Stomach (tissue), 9 donors: Measurements from ENCODE around the gene ENTR1. TPM values are rescaled to one million over a fixed set of nuclear protein-coding genes. Genes with fewer than 3 reads are reported as not detected.
A peak's percentile ranks its signal among the peaks of the same experiment; 100 is the strongest.

Experiments used
- DNase-seq, 2 donors: peaks; one replicate each; pipeline versions ENCODE4 v3.0.0 to v3.0.0-alpha.2; 2013 to 2019
- H3K27ac ChIP-seq, 5 donors: fragments of 200-600 bp in 4 of 5; sonication (generic) in 4 of 5; one replicate each; pipeline ENCODE4 v1.5.1; 2013 to 2019; ENCODE audit warnings: mild to moderate bottlenecking in 1 of 5, moderate library complexity in 1 of 5
- H3K27me3 ChIP-seq, 3 donors: fragments of 200-600 bp; sonication (generic); one replicate each; pipeline ENCODE4 v1.5.1; 2017 to 2019; ENCODE audit warnings: mixed run types in 1 of 3
- H3K36me3 ChIP-seq, 4 donors: fragments of 200-600 bp; sonication (generic); 1 replicate in 3 of 4; 2 replicates in 1 of 4; pipeline ENCODE4 v1.5.1; 2016 to 2019
- H3K4me1 ChIP-seq, 4 donors: fragments of 200-600 bp; sonication (generic); one replicate each; pipeline ENCODE4 v1.5.1; 2016 to 2019
- H3K4me3 ChIP-seq, 4 donors: fragments of 200-600 bp; sonication (generic) in 3 of 4; one replicate each; pipeline ENCODE4 v1.5.1; 2016 to 2019; ENCODE audit warnings: mild to moderate bottlenecking in 1 of 4
- H3K9me3 ChIP-seq, 4 donors: fragments of 200-600 bp; sonication (generic); one replicate each; pipeline ENCODE4 v1.5.1; 2016 to 2019
- EP300 ChIP-seq: sonication (generic); formaldehyde crosslinking; IDR thresholded peaks from one replicate; pipeline ENCODE4 v1.6.1; 2017; ENCODE audit warnings: antibody characterized with exemption
- POLR2A ChIP-seq, 4 donors: fragments of 450-650 bp; IDR thresholded peaks; one replicate each; pipeline ENCODE4 v1.6.1; 2016; ENCODE audit warnings: antibody characterized with exemption in 4 of 4, control low read depth in 2 of 4, mild to moderate bottlenecking in 1 of 4, moderate library complexity in 1 of 4
- POLR2AphosphoS5 ChIP-seq, 3 donors: sonication (generic); formaldehyde crosslinking; IDR thresholded peaks; one replicate each; pipeline ENCODE4 v1.6.1; 2016; ENCODE audit warnings: antibody characterized with exemption in 3 of 3
- WGBS, 5 donors: extraction: QIAGEN DNeasy Blood & Tissue Kit in 3 of 5; methylation state at CpG; one replicate each; pipeline versions ENCODE4 v1.1.5 to v1.1.7; 2013 to 2018; 5-methylcytosine and 5-hydroxymethylcytosine counted together
- intact Hi-C: fragments of 100-400 bp; cut with DNase I; formaldehyde crosslinking; loops from one replicate; pipeline ENCODE4 v1.15.1; 2023; ENCODE audit warnings: low total_unique reads
- polyA plus RNA-seq, 3 donors: library from polyadenylated mRNA; stranded (reverse); fragments of 200-250 nt; gene quantifications; one replicate each; pipeline ENCODE4 v1.2.3, GENCODE V29; 2013
- total RNA-seq, 5 donors: library from RNA; depleted of rRNA; stranded (reverse); fragments of >200 nt; gene quantifications; one replicate each; pipeline versions ENCODE4 v1.1.0 to v1.2.3, GENCODE V29; 2014 to 2016
- TF ChIP-seq, protein P1 (sequence below), 7 experiments: fragments of 450-650 bp in 4 of 7; fragments of 200-600 bp in 3 of 7; sonication (generic) in 3 of 7; IDR thresholded peaks; one replicate each; pipeline ENCODE4 v1.5.1; 2016 to 2019; ENCODE audit warnings: antibody characterized with exemption in 7 of 7, control low read depth in 2 of 7, mild to moderate bottlenecking in 1 of 7
- donor health status: healthy with polysubstance abuse.
- donor health status: Bipolar disorder and iron deficiency.
- donor health status: healthy.

Gene ENTR1
- total and polyA plus RNA-seq, 8 donors, result 20.6 to 184 (median 34.8) TPM

DNA sequence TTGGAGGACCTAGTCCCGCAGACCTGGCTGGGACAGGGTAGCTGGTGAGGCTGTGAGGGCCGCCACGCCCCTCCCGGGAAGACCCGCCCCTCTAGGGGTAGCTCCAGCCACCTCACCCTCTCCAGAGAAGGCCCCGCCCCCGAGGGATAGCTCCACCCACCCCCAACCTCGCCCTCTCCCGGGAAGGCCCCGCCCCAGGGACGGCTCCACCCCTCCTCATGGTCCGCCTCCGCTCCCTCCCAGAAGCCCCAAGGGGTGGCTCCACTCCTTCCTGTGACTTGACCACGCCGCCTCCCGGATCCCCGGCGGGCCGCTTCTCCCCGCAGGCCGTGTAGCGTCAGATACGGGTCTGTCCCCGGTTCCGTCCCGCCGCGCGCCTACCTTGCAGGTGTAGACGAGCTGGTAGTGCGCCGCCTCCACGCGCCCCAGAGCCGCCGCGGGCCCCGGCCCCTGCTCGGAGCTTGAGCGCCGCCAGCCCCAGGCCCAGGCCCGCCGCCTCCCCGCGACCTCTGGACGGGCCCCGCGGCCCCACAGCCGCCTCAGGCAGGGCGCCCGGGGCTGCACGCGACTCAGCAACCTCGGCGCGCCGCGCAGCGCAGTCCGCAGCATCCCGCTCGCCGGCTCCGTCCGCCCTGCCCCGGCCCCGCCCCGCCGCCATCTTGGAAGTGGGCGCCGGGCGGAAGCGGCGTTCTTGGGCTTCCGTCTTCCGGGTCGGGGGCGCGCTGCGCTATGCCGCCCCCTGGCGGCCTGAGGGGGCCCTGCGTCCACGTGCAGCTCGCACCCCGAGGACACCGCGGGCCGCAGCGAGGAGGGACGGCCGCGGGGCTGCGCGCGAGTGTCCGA is 47.1 kb downstream of the ENTR1 start, which contains the start of gene DNLZ:
Gene DNLZ, minus strand, starts transcription at position 639 of the 843 bp plus-strand sequence. Its CDS starts 30 bp downstream, at position 609.
- intact Hi-C loops, result no loop called here
- Histone ChIP-seq H3K36me3 (peaks cover 2 to 17% (median 15%) of the 10 kb centered on the region in 4 donors), H3K9me3 (no peaks in the 10 kb centered on the region), H3K27me3 (peaks cover 0 to 8% (median 0%) of the 10 kb centered on the region in 3 donors), H3K4me3 (peak within 1 kb of the TSS; percentile 71 to 97 (median 94)), H3K27ac (peak within 1 kb of the TSS; percentile 86 to 99 (median 94)), H3K4me1 (peaks cover 21 to 43% (median 32%) of the 10 kb centered on the region in 4 donors)
- peak; percentile 98 for DNase-seq
- WGBS, 5 donors, result 1 to 5% (median 1%) methylated on average over 14 to 96 of the region's 97 CpGs
- TF ChIP-seq POLR2A (IDR thresholded peaks at IDR 0.05), result peak in 1 of 4 donors; percentile 38
- TF ChIP-seq, protein P1, sequence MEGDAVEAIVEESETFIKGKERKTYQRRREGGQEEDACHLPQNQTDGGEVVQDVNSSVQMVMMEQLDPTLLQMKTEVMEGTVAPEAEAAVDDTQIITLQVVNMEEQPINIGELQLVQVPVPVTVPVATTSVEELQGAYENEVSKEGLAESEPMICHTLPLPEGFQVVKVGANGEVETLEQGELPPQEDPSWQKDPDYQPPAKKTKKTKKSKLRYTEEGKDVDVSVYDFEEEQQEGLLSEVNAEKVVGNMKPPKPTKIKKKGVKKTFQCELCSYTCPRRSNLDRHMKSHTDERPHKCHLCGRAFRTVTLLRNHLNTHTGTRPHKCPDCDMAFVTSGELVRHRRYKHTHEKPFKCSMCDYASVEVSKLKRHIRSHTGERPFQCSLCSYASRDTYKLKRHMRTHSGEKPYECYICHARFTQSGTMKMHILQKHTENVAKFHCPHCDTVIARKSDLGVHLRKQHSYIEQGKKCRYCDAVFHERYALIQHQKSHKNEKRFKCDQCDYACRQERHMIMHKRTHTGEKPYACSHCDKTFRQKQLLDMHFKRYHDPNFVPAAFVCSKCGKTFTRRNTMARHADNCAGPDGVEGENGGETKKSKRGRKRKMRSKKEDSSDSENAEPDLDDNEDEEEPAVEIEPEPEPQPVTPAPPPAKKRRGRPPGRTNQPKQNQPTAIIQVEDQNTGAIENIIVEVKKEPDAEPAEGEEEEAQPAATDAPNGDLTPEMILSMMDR (IDR thresholded peaks at IDR 0.05), result peak in 6 of 7 experiments; percentile 69 to 100 (median 96)
- peak; percentile 76 to 87 (median 80) for TF ChIP-seq POLR2AphosphoS5 (IDR thresholded peaks at IDR 0.05)
- no peak for TF ChIP-seq EP300

DNA sequence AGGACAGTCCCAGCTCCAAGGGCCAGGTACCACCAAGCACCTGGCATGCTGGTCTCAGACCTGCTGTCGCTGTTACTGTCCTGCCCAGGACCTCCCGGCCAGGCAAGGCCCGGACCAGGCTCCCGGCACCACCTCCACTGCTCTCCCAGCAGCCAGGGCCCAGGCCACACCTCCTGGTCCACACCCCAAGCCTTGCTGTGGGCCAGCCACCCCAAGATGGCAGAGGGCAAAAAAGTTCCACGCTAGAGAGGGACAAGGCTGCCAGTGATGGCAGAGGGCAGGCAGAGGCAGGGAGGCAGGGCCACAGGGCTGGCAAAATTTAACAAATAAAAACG is 48.0 kb downstream of the ENTR1 start:
- H3K9me3 ChIP-seq, result no peaks in the 10 kb centered on the region
- H3K27ac ChIP-seq, result peak overlapping the region; percentile 20 to 99 (median 90)
- intact Hi-C loops, result no loop called here

DNA sequence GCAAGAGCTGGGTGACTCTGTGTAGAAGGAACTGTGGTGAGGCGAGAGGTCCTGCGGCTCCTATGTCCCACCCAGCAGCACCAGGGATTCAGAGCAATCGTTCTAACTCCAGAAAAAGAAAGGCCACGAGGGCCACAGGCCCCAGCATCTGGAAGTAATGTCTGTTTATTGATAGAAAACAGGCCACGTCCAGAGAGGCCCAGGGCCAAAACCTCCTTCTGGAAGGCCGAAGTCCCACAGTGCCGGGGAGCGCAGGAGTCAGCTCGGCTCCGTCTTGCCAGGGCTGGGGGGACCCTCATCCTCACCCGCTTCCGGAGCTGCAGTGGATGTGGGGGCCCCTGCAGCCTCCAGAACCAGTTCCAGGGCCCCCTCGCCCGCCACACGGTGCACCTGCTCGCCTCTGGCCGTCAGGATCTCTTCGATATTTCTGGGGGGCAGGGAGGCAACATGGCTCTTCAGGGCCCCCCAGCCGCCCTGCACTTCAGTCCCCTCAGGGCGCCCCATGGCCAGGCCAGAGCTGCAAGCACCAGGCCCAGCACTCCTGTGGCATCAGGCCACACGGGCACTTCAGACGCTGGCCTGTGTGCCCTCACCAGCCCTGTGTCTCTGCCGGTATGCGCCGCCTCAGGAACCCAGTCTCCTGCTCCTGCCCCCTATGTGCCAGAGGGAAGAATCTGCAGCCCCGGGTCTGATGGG is 48.5 kb downstream of the ENTR1 start:
- 67 to 85% (median 83%) methylated on average over 8 to 26 of the region's 26 CpGs for WGBS, 5 donors
- H3K4me3 ChIP-seq, result no peak overlapping the region
- peaks cover 0 to 8% (median 0%) of the 10 kb centered on the region in 3 donors for H3K27me3 ChIP-seq
- H3K9me3 ChIP-seq, result no peaks in the 10 kb centered on the region
- intact Hi-C loops, result no loop called here
- DNase-seq, result peak in 1 of 2 donors; percentile 65
- no peak for TF ChIP-seq POLR2A (IDR thresholded peaks at IDR 0.05)
- no peak for TF ChIP-seq POLR2AphosphoS5 (IDR thresholded peaks at IDR 0.05)
- TF ChIP-seq, protein P1 (IDR thresholded peaks at IDR 0.05), result no peak
- no peak for TF ChIP-seq EP300
- peak overlapping the region; percentile 20 to 99 (median 90) for H3K27ac ChIP-seq
- H3K36me3 ChIP-seq, result peaks cover 2 to 32% (median 26%) of the 10 kb centered on the region in 4 donors
- H3K4me1 ChIP-seq, result peaks cover 21 to 43% (median 32%) of the 10 kb centered on the region in 4 donors

More for the DNA sequence above, 48.0 kb downstream of the ENTR1 start:
- peak overlapping the region in 1 of 4 donors; percentile 71 for H3K4me3 ChIP-seq
- TF ChIP-seq POLR2A (IDR thresholded peaks at IDR 0.05), result no peak
- peaks cover 21 to 43% (median 32%) of the 10 kb centered on the region in 4 donors for H3K4me1 ChIP-seq
- H3K27me3 ChIP-seq, result peaks cover 0 to 8% (median 0%) of the 10 kb centered on the region in 3 donors
- DNase-seq, result peak in 1 of 2 donors; percentile 57
- H3K36me3 ChIP-seq, result peaks cover 2 to 26% (median 21%) of the 10 kb centered on the region in 4 donors
- 51 to 68% (median 55%) methylated on average over 6 of the region's 6 CpGs for WGBS, 5 donors

DNA sequence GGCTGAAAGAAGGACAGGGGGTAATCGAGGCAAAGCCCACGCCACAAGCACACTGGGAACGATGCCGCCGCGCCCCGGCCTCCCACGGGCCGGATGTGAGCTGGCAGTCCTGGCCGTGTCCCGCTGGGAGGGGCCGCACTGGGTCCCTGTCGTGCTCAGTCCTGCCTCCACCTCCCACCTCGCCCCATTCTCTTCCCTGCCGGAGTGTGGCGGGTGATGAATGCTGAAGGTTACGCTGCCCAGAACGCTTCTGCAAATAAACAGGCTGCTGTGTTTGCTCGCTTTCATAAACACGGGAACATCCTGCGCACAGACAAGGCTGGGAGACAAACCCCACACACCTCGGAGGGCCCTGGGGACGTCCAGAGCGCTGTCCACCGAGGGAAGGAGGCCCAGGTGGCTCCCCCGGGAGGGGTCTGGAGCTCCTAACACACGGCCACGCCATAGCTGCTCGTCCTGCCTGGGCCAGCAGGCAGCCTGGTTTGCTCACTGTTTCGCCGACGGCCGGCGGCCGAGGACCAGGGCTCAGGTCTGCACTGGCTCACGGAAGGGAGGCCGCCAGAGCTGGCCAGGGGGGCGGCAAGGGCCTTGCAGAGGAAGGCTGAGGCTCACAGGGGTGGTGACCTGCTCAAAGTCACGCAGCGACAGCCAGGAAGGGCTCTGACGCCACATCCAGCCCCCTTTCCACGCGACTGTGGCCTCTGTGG is 49.2 kb downstream of the ENTR1 start:
- Histone ChIP-seq H3K9me3 (no peaks in the 10 kb centered on the region), H3K4me1 (peaks cover 21 to 42% (median 32%) of the 10 kb centered on the region in 4 donors), H3K36me3 (peaks cover 2 to 39% (median 32%) of the 10 kb centered on the region in 4 donors), H3K27me3 (peaks cover 0 to 8% (median 0%) of the 10 kb centered on the region in 3 donors), H3K4me3 (no peak overlapping the region), H3K27ac (peak overlapping the region in 4 of 5 donors; percentile 86 to 99 (median 92))
- intact Hi-C loops, result no loop called here
- 68 to 80% (median 75%) methylated on average over 29 to 43 of the region's 43 CpGs for WGBS, 5 donors
- TF ChIP-seq POLR2A (IDR thresholded peaks at IDR 0.05) (no peak), EP300 (no peak), POLR2AphosphoS5 (IDR thresholded peaks at IDR 0.05) (no peak)
- TF ChIP-seq, protein P1 (IDR thresholded peaks at IDR 0.05), result no peak
- peak in 1 of 2 donors; percentile 52 for DNase-seq
